ENCODE data around the gene RGCC. TPM values are rescaled to one million over a fixed set of nuclear protein-coding genes. Genes with fewer than 3 reads are reported as not detected.
A peak's percentile ranks its signal among the peaks of the same experiment; 100 is the strongest.

RGCC gene
- total and polyA plus RNA-seq, 9 of the 15 experiments (the other 6 are each of a cell fraction or from before 2014, with no cell fraction given): 0.51 to 10.4 (median 5.8) TPM

- no peak for TF ChIP-seq ZNF707 (CRISPR knock-in tag; conservative IDR thresholded peaks at IDR 0.05)
- TF ChIP-seq ZKSCAN3 (CRISPR knock-in tag; IDR thresholded peaks at IDR 0.05): no peak
- no peak for TF ChIP-seq YBX1 (IDR thresholded peaks at IDR 0.05)
- peak; percentile 38 for TF ChIP-seq CCNT2 (IDR thresholded peaks at IDR 0.05; ENCODE audit: borderline replicate concordance, extremely low read depth, insufficient read length, low read depth, low read length)
- TF ChIP-seq EP400 (IDR thresholded peaks at IDR 0.05): 0 out of 2 replicates have a peak, but pooled peaks have one; percentile 13
- no peak for TF ChIP-seq PHB (CRISPR knock-in tag; IDR thresholded peaks at IDR 0.05)
- no peak for TF ChIP-seq RBM25 (IDR thresholded peaks at IDR 0.05; ENCODE audit: low read depth, low read length, severe bottlenecking)
- no peak for TF ChIP-seq BRD4 (IDR thresholded peaks at IDR 0.05)
- no peak for TF ChIP-seq TCFL5 (CRISPR knock-in tag; conservative IDR thresholded peaks at IDR 0.05)
- TF ChIP-seq ZNF449 (CRISPR knock-in tag; IDR thresholded peaks at IDR 0.05): no peak
- TF ChIP-seq SMARCA4 (IDR thresholded peaks at IDR 0.05): peak; percentile 86
- TF ChIP-seq ZNF830 (CRISPR knock-in tag; IDR thresholded peaks at IDR 0.05): no peak
- no peak for TF ChIP-seq SMAD1 (IDR thresholded peaks at IDR 0.05; ENCODE audit: low read depth, low read length, partially characterized antibody)
- TF ChIP-seq JUN (IDR thresholded peaks at IDR 0.05; ENCODE audit: borderline replicate concordance, low read depth, low read length): no peak
- TF ChIP-seq JUN (CRISPR knock-in tag; IDR thresholded peaks at IDR 0.05; ENCODE audit: borderline replicate concordance): no peak
- no peak for TF ChIP-seq CHD4 (IDR thresholded peaks at IDR 0.05; ENCODE audit: insufficient read depth, insufficient replicate concordance, low read depth, low read length, poor library complexity, severe bottlenecking)
- TF ChIP-seq ELK1 (CRISPR knock-in tag; IDR thresholded peaks at IDR 0.05): no peak
- TF ChIP-seq ZBTB9 (CRISPR knock-in tag; IDR thresholded peaks at IDR 0.05): no peak; the same call in 1 of the 2 replicates
- TF ChIP-seq, protein P1, sequence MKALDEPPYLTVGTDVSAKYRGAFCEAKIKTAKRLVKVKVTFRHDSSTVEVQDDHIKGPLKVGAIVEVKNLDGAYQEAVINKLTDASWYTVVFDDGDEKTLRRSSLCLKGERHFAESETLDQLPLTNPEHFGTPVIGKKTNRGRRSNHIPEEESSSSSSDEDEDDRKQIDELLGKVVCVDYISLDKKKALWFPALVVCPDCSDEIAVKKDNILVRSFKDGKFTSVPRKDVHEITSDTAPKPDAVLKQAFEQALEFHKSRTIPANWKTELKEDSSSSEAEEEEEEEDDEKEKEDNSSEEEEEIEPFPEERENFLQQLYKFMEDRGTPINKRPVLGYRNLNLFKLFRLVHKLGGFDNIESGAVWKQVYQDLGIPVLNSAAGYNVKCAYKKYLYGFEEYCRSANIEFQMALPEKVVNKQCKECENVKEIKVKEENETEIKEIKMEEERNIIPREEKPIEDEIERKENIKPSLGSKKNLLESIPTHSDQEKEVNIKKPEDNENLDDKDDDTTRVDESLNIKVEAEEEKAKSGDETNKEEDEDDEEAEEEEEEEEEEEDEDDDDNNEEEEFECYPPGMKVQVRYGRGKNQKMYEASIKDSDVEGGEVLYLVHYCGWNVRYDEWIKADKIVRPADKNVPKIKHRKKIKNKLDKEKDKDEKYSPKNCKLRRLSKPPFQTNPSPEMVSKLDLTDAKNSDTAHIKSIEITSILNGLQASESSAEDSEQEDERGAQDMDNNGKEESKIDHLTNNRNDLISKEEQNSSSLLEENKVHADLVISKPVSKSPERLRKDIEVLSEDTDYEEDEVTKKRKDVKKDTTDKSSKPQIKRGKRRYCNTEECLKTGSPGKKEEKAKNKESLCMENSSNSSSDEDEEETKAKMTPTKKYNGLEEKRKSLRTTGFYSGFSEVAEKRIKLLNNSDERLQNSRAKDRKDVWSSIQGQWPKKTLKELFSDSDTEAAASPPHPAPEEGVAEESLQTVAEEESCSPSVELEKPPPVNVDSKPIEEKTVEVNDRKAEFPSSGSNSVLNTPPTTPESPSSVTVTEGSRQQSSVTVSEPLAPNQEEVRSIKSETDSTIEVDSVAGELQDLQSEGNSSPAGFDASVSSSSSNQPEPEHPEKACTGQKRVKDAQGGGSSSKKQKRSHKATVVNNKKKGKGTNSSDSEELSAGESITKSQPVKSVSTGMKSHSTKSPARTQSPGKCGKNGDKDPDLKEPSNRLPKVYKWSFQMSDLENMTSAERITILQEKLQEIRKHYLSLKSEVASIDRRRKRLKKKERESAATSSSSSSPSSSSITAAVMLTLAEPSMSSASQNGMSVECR (CRISPR knock-in tag; IDR thresholded peaks at IDR 0.05): no peak
Measured at GRCh38 chr13:41463838-41464602, 6.7 kb downstream of the RGCC start (continued).

Measured in K562 (cell line).